ENCODE results near the gene IL22RA1.

The IL22RA1 gene

DNA sequence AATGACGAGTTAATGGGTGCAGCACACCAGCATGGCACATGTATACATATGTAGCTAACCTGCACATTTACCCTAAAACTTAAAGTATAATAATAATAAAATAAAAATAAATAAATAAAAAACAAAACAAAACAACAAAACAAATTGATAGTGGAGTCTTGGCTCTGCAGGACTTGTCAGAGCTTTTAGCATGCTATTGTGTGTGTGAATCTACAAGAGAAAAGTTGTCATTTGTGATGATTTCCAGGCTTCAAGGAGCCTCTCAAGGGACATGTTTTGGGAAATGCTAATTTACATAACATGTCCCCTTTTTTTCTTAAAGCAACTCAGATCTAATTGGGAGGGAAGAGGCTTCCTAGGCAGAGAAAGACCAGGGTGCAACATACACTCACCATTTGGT, 9.1 kb downstream of the IL22RA1 start:
- Histone ChIP-seq H3K27me3 (replicated peaks; ENCODE audit: control insufficient read depth, insufficient read depth, low read length) (no peaks in the 10 kb centered on the region), H3K4me3 (replicated peaks; ENCODE audit: low read depth, low read length) (no peak overlapping the region), H3K36me3 (ENCODE audit: control insufficient read depth, insufficient read depth, low read length) (no peaks in the 10 kb centered on the region)
- TF ChIP-seq, protein P1, sequence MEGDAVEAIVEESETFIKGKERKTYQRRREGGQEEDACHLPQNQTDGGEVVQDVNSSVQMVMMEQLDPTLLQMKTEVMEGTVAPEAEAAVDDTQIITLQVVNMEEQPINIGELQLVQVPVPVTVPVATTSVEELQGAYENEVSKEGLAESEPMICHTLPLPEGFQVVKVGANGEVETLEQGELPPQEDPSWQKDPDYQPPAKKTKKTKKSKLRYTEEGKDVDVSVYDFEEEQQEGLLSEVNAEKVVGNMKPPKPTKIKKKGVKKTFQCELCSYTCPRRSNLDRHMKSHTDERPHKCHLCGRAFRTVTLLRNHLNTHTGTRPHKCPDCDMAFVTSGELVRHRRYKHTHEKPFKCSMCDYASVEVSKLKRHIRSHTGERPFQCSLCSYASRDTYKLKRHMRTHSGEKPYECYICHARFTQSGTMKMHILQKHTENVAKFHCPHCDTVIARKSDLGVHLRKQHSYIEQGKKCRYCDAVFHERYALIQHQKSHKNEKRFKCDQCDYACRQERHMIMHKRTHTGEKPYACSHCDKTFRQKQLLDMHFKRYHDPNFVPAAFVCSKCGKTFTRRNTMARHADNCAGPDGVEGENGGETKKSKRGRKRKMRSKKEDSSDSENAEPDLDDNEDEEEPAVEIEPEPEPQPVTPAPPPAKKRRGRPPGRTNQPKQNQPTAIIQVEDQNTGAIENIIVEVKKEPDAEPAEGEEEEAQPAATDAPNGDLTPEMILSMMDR (IDR thresholded peaks at IDR 0.05; ENCODE audit: insufficient read depth, low read length, poor library complexity, severe bottlenecking) = no peak
- DNase-seq (ENCODE audit: extremely low read depth, insufficient read length) = no peak

DNA sequence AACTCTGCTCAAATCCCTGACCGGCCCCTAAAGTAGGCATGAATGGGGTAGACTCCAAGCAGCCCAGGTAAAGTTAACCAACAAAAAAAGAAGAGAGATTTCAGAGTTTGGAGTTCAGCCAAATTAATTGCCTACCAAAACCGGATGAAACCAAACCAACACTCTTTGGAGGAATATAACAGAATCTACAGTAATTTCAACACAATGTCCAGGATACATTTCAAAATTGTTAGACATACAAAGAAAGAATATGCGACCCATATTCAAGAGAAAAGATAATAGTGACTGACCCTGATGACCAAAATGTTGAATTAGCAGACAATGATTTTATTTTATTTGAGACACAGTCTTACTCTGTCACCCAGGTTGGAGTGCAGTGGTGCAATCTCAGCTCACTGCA, 12.6 kb downstream of the IL22RA1 start:
- Histone ChIP-seq H3K4me3 (replicated peaks; ENCODE audit: low read depth, low read length) (no peak overlapping the region), H3K27me3 (replicated peaks; ENCODE audit: control insufficient read depth, insufficient read depth, low read length) (no peaks in the 10 kb centered on the region), H3K36me3 (ENCODE audit: control insufficient read depth, insufficient read depth, low read length) (no peaks in the 10 kb centered on the region)
- TF ChIP-seq, protein P1 (IDR thresholded peaks at IDR 0.05; ENCODE audit: insufficient read depth, low read length, poor library complexity, severe bottlenecking) = no peak
- no peak for DNase-seq (ENCODE audit: extremely low read depth, insufficient read length)

DNA sequence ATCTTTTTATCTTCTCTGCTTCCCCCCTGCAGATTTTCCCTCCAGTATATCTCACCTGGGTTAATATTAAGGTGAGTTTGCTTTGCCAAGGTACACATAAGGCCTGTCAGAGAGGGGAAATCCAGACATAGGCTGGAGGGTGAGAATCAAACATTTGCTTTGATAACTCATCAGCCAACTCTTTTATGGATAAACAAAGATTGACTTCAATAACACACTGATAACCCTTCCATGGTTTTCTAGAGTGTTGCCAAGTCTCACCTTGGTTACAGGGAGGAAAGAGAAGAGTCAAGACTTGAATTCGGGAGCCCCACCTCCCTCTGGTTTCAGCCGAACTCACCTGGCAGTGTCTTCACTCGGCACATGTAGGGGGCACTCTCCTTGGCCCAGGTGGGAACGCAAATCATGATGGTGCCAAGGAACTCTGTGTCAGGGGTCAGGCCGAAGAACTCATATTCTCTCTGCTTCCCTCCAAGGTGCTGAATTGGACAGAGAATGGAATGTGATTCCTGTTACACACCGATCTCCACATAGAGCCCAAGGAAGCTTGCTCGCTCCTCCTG, 15.1 kb downstream of the IL22RA1 start:
- DNase-seq (ENCODE audit: extremely low read depth, insufficient read length) = no peak
- Histone ChIP-seq H3K4me3 (replicated peaks; ENCODE audit: low read depth, low read length) (no peak overlapping the region), H3K27me3 (replicated peaks; ENCODE audit: control insufficient read depth, insufficient read depth, low read length) (no peaks in the 10 kb centered on the region), H3K36me3 (ENCODE audit: control insufficient read depth, insufficient read depth, low read length) (no peaks in the 10 kb centered on the region)
- TF ChIP-seq, protein P1 (IDR thresholded peaks at IDR 0.05; ENCODE audit: insufficient read depth, low read length, poor library complexity, severe bottlenecking) = no peak

DNA sequence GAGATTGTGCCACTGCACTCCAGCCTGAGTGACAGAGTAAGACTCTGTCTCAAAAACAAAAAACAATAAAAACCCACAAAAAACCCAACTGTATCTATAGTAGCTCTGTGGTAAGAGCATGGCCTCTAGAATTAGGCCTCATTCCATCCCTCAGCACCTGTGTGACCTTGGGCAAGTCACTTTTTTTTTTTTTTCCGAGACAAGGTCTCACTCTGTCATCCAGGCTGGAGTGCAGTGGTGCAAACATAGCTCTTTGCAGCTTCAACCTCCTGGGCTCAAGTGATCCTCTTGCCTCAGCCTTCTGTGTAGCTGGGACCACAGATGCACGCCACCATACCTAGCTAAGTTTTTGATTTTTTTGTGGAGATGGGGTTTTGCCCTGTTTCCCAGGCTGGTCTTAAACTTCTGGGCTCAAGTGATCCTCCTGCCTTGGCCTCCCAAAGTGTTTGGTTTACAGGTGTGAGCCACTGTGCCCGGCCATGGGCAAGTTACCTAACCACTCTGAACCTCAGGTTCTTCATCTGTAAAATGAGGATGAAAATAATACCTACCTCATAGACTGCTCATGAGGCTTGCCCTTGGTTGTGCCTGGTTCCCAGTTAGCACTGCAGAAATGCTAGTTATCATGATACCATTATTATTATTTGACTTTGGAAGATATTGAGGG, 15.7 kb downstream of the IL22RA1 start:
- TF ChIP-seq, protein P1 (IDR thresholded peaks at IDR 0.05; ENCODE audit: insufficient read depth, low read length, poor library complexity, severe bottlenecking) = no peak
- Histone ChIP-seq H3K4me3 (replicated peaks; ENCODE audit: low read depth, low read length) (no peak overlapping the region), H3K27me3 (replicated peaks; ENCODE audit: control insufficient read depth, insufficient read depth, low read length) (no peaks in the 10 kb centered on the region), H3K36me3 (ENCODE audit: control insufficient read depth, insufficient read depth, low read length) (no peaks in the 10 kb centered on the region)
- DNase-seq (ENCODE audit: extremely low read depth, insufficient read length) = no peak

DNA sequence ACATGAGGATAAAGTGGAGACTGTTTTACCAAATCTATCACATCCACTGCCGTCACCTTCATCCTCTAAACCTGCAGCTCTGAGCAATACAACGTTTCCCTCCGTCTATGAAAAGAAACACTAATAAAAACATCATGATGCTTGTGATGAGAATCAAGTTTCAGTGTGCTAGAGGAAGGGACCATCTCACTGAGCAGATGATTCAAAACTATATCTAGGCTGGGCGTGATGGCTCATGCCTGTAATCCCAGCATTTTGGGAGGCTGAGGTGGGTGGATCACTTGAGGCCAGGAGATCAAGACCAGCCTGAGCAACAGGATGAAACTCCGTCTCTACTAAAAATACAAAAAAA, 16.3 kb downstream of the IL22RA1 start:
- TF ChIP-seq, protein P1 (IDR thresholded peaks at IDR 0.05; ENCODE audit: insufficient read depth, low read length, poor library complexity, severe bottlenecking) = no peak
- Histone ChIP-seq H3K4me3 (replicated peaks; ENCODE audit: low read depth, low read length) (no peak overlapping the region), H3K36me3 (ENCODE audit: control insufficient read depth, insufficient read depth, low read length) (no peaks in the 10 kb centered on the region), H3K27me3 (replicated peaks; ENCODE audit: control insufficient read depth, insufficient read depth, low read length) (no peaks in the 10 kb centered on the region)
- no peak for DNase-seq (ENCODE audit: extremely low read depth, insufficient read length)
